NCI-H2227 (cell line): ENCODE data around the gene POLK.
"Not testable (repeated sequence)": the region's sequence is repeated elsewhere in the genome, so short reads cannot be mapped to it uniquely, and the experiment has no call there.

Source experiments
- DNase-seq: peaks from one replicate; lab custom pipeline; 2025; ENCODE audit not compliant: unreplicated experiment; lab: John Stamatoyannopoulos, UW

Gene POLK

GRCh38 chr5:75510417-75510835 lies 1.3 kb upstream of the POLK start:
- peak; percentile 20 for DNase-seq

- peak; percentile 47 for DNase-seq
Measured at GRCh38 chr5:75510836-75511434, 756 bp upstream of the POLK start.

GRCh38 chr5:75512383-75513074 lies 838 bp downstream of the POLK start:
- peak; percentile 0 for DNase-seq

- no peak for DNase-seq
Measured at GRCh38 chr5:75513841-75514240, 2.1 kb downstream of the POLK start.

GRCh38 chr5:75514323-75514722 lies 2.6 kb downstream of the POLK start:
- DNase-seq: no peak

GRCh38 chr5:75519761-75520160 lies 8.1 kb downstream of the POLK start:
- DNase-seq: no peak

- DNase-seq: no peak
Measured at GRCh38 chr5:75521195-75521594, 9.5 kb downstream of the POLK start.

- DNase-seq: no peak
Measured at GRCh38 chr5:75522025-75522424, 10.3 kb downstream of the POLK start.

GRCh38 chr5:75522542-75522941 lies 10.9 kb downstream of the POLK start:
- no peak for DNase-seq

GRCh38 chr5:75523275-75523674 lies 11.6 kb downstream of the POLK start:
- DNase-seq: no peak

- DNase-seq: no peak
Measured at GRCh38 chr5:75524071-75524470, 12.4 kb downstream of the POLK start.

- no peak for DNase-seq
Measured at GRCh38 chr5:75524591-75524990, 12.9 kb downstream of the POLK start.

- no peak for DNase-seq
Measured at GRCh38 chr5:75525344-75525743, 13.7 kb downstream of the POLK start.

- no peak for DNase-seq
Measured at GRCh38 chr5:75526070-75526469, 14.4 kb downstream of the POLK start.

GRCh38 chr5:75529185-75529584 lies 17.5 kb downstream of the POLK start:
- DNase-seq: no peak

- DNase-seq: no peak
Measured at GRCh38 chr5:75532190-75532589, 20.5 kb downstream of the POLK start.

- DNase-seq: not testable (repeated sequence)
Measured at GRCh38 chr5:75533716-75534115, 22.0 kb downstream of the POLK start.

GRCh38 chr5:75534734-75535133 lies 23.0 kb downstream of the POLK start:
- DNase-seq: no peak

GRCh38 chr5:75536147-75536546 lies 24.5 kb downstream of the POLK start:
- no peak for DNase-seq

- DNase-seq: no peak
Measured at GRCh38 chr5:75536694-75537360, 25.1 kb downstream of the POLK start.

GRCh38 chr5:75538211-75538610 lies 26.5 kb downstream of the POLK start:
- DNase-seq: no peak

- DNase-seq: no peak
Measured at GRCh38 chr5:75545131-75545530, 33.4 kb downstream of the POLK start.
